ENCODE measurements around the gene PLG. TPM values are rescaled to one million over a fixed set of nuclear protein-coding genes. Genes with fewer than 3 reads are reported as not detected.
"Not testable (repeated sequence)": the region's sequence is repeated elsewhere in the genome, so short reads cannot be mapped to it uniquely, and the experiment has no call there.

Gene PLG
- total and polyA plus RNA-seq, 2 donors (not counting 1 experiment from before 2014, with no cell fraction given), result not detected

GRCh38 chr6:160742090-160742489 lies 40.0 kb downstream of the PLG start:
- Histone ChIP-seq H3K4me3 (replicated peaks in 1 of 4; ENCODE audit: control extremely low read depth in 1 of 4, insufficient read depth in 1 of 4, low read depth in 3 of 4, low read length in 4 of 4) (no peak overlapping the region), H4K20me1 (ENCODE audit: control insufficient read depth, extremely low read depth, insufficient read depth, low read length) (no peaks in the 10 kb centered on the region), H3K79me2 (ENCODE audit: control insufficient read depth, insufficient read depth, low read length) (no peaks in the 10 kb centered on the region), H3K27me3 (ENCODE audit: control insufficient read depth, insufficient read depth, low read length) (no peaks in the 10 kb centered on the region), H3K4me2 (ENCODE audit: extremely low read depth, insufficient read depth, low read length) (no peak overlapping the region), H3K9me3 (ENCODE audit: control insufficient read depth, insufficient read depth, low read depth, low read length) (no peaks in the 10 kb centered on the region), H3K4me1 (ENCODE audit: control insufficient read depth, extremely low read depth, insufficient read depth, low read length) (no peaks in the 10 kb centered on the region), H3K27ac (ENCODE audit: insufficient read depth, low read length) (no peak overlapping the region), H3K9ac (ENCODE audit: insufficient read depth, low read length) (no peak overlapping the region), H2AFZ (ENCODE audit: low read length) (no peak overlapping the region), H3K36me3 (ENCODE audit: control insufficient read depth, insufficient read depth, low read length) (no peaks in the 10 kb centered on the region)
- TF ChIP-seq EZH2 (IDR thresholded peaks at IDR 0.05; ENCODE audit: low read length, missing control alignments), result no peak
- TF ChIP-seq CTCF (conservative IDR thresholded peaks at IDR 0.05 in 1 of 2, IDR thresholded peaks at IDR 0.05 in 1 of 2; ENCODE audit: low read depth in 1 of 2, low read length in 2 of 2), result no peak
- DNase-seq (ENCODE audit: low read depth in 2 of 2), result no peak

DNA sequence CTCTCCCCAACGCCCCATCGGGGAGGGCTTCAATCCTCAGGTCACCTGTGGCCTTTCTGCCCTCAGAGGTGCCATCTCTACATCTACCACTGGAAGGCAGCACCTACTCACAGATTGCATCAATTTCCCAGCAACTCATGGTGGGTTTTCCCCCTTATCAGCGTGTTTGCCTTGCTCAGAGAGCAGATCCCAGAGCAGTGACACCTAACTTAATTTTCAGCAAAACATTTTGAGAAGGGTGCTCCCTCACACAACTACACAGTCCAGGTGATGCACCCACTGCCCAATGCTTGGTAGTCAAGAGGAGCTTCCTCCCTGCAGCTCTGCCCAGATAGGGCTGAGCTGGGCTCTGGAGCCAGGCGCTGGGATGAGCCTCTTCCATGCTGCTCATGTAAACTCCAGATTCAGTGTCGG lies 48.2 kb downstream of the PLG start:
- Histone ChIP-seq H3K79me2 (ENCODE audit: control insufficient read depth, insufficient read depth, low read length) (no peaks in the 10 kb centered on the region), H3K4me2 (ENCODE audit: extremely low read depth, insufficient read depth, low read length) (no peak overlapping the region), H3K4me1 (ENCODE audit: control insufficient read depth, extremely low read depth, insufficient read depth, low read length) (no peaks in the 10 kb centered on the region), H3K9ac (ENCODE audit: insufficient read depth, low read length) (no peak overlapping the region), H3K27ac (ENCODE audit: insufficient read depth, low read length) (no peak overlapping the region), H2AFZ (ENCODE audit: low read length) (no peak overlapping the region), H3K27me3 (ENCODE audit: control insufficient read depth, insufficient read depth, low read length) (no peaks in the 10 kb centered on the region), H3K36me3 (ENCODE audit: control insufficient read depth, insufficient read depth, low read length) (no peaks in the 10 kb centered on the region), H3K4me3 (replicated peaks in 1 of 4; ENCODE audit: control extremely low read depth in 1 of 4, insufficient read depth in 1 of 4, low read depth in 3 of 4, low read length in 4 of 4) (no peak overlapping the region), H4K20me1 (ENCODE audit: control insufficient read depth, extremely low read depth, insufficient read depth, low read length) (no peaks in the 10 kb centered on the region), H3K9me3 (ENCODE audit: control insufficient read depth, insufficient read depth, low read depth, low read length) (no peaks in the 10 kb centered on the region)
- TF ChIP-seq CTCF (conservative IDR thresholded peaks at IDR 0.05 in 1 of 2, IDR thresholded peaks at IDR 0.05 in 1 of 2; ENCODE audit: low read depth in 1 of 2, low read length in 2 of 2) (no peak), EZH2 (IDR thresholded peaks at IDR 0.05; ENCODE audit: low read length, missing control alignments) (no peak)
- DNase-seq (ENCODE audit: low read depth in 2 of 2), result no peak

GRCh38 chr6:160753211-160753610 lies 51.2 kb downstream of the PLG start:
- H4K20me1 ChIP-seq (ENCODE audit: control insufficient read depth, extremely low read depth, insufficient read depth, low read length); H3K4me2 ChIP-seq (ENCODE audit: extremely low read depth, insufficient read depth, low read length); H3K4me1 ChIP-seq (ENCODE audit: control insufficient read depth, extremely low read depth, insufficient read depth, low read length); H2AFZ ChIP-seq (ENCODE audit: low read length); H3K9ac ChIP-seq (ENCODE audit: insufficient read depth, low read length); H3K36me3 ChIP-seq (ENCODE audit: control insufficient read depth, insufficient read depth, low read length); H3K4me3 ChIP-seq (replicated peaks in 1 of 4; ENCODE audit: control extremely low read depth in 1 of 4, insufficient read depth in 1 of 4, low read depth in 3 of 4, low read length in 4 of 4); H3K27me3 ChIP-seq (ENCODE audit: control insufficient read depth, insufficient read depth, low read length); DNase-seq (ENCODE audit: low read depth in 2 of 2); H3K27ac ChIP-seq (ENCODE audit: insufficient read depth, low read length); H3K79me2 ChIP-seq (ENCODE audit: control insufficient read depth, insufficient read depth, low read length); H3K9me3 ChIP-seq (ENCODE audit: control insufficient read depth, insufficient read depth, low read depth, low read length): not testable (repeated sequence)

All from fibroblast of lung (primary cell).